ENCODE results near the gene IGF2BP1.

- TF ChIP-seq CTCF (conservative IDR thresholded peaks at IDR 0.05 in 1 of 2, IDR thresholded peaks at IDR 0.05 in 1 of 2; ENCODE audit: low read depth in 1 of 2, low read length in 2 of 2) (no peak), EZH2 (IDR thresholded peaks at IDR 0.05; ENCODE audit: low read length, missing control alignments) (no peak)
These were observed 5.6 kb downstream of the IGF2BP1 start for GRCh38 chr17:49002766-49003165.
